Heart left ventricle (tissue), 16 donors: Measurements from ENCODE around the gene PRKCB. TPM values are rescaled to one million over a fixed set of nuclear protein-coding genes. Genes with fewer than 3 reads are reported as not detected.

Source experiments
- ATAC-seq, 4 donors: fragments of 200-7000 bp; cut with Tn5 transposase; one replicate each; pipeline ENCODE4 v1.9.1; 2020 to 2022; ENCODE audit warnings: moderate library complexity in 4 of 4, mild to moderate bottlenecking in 3 of 4, moderate number of reproducible peaks in 1 of 4
- DNase-seq, 5 donors: peaks; one replicate each; pipeline ENCODE4 v3.0.0-alpha.2; 2020
- H3K27ac ChIP-seq, 12 donors: fragments of 200-600 bp; sonication (generic) in 4 of 12; one replicate each; pipeline versions ENCODE4 v1.5.0 to v1.8.0; 2016 to 2022; ENCODE audit warnings: mild to moderate bottlenecking in 2 of 12
- H3K27me3 ChIP-seq, 9 donors: fragments of 200-600 bp; sonication (generic) in 2 of 9; one replicate each; pipeline versions ENCODE4 v1.5.1 to v1.8.0; 2016 to 2022; ENCODE audit warnings: mild to moderate bottlenecking in 3 of 9
- H3K36me3 ChIP-seq, 9 donors: fragments of 200-600 bp; sonication (generic) in 2 of 9; one replicate each; pipeline versions ENCODE4 v1.5.0 to v1.8.0; 2018 to 2022; ENCODE audit warnings: mild to moderate bottlenecking in 2 of 9
- H3K4me1 ChIP-seq, 12 donors: fragments of 200-600 bp; sonication (generic) in 4 of 12; one replicate each; pipeline versions ENCODE4 v1.5.0 to v1.8.0; 2016 to 2022; ENCODE audit warnings: mild to moderate bottlenecking in 3 of 12
- H3K4me3 ChIP-seq, 12 donors: fragments of 200-600 bp; sonication (generic) in 4 of 12; one replicate each; pipeline versions ENCODE4 v1.5.0 to v1.8.0; 2017 to 2022; ENCODE audit warnings: mild to moderate bottlenecking in 9 of 12, moderate library complexity in 4 of 12
- H3K9me3 ChIP-seq, 12 donors: fragments of 200-600 bp; sonication (generic) in 4 of 12; one replicate each; pipeline versions ENCODE4 v1.5.0 to v1.8.0; 2016 to 2022; ENCODE audit warnings: mild to moderate bottlenecking in 1 of 12
- POLR2A ChIP-seq, 2 donors: fragments of 450-650 bp; IDR thresholded peaks; one replicate each; pipeline ENCODE4 v1.6.1; 2017; ENCODE audit warnings: antibody characterized with exemption in 2 of 2, mild to moderate bottlenecking in 2 of 2, moderate library complexity in 2 of 2
- WGBS, 4 donors: extraction: QIAGEN DNeasy Blood & Tissue Kit in 2 of 4; methylation state at CpG; one replicate each; pipeline versions ENCODE4 v1.1.5 to v1.1.7; 2013 to 2018; 5-methylcytosine and 5-hydroxymethylcytosine counted together
- intact Hi-C, 10 donors: fragments of 100-400 bp; cut with DNase I; formaldehyde crosslinking; loops; one replicate each; pipeline versions ENCODE4 v1.11.1 to v1.14.2; 2022
- polyA plus RNA-seq, 2 donors: library from polyadenylated mRNA; stranded (reverse); fragments of 200-250 nt; gene quantifications; one replicate each; pipeline ENCODE4 v1.2.3, GENCODE V29; 2013
- total RNA-seq, 9 donors: library from RNA; depleted of rRNA in 2 of 9; stranded (reverse); fragments of >200 nt in 2 of 9; fragmentation: NEBNext Ultra II Directional in 3 of 9; extraction: Animal tissue kit (Norgen Biotek cat#: 25700) in 3 of 9; gene quantifications; one replicate each; pipeline versions ENCODE4 v1.1.0 to v1.2.4, GENCODE V29; 2016 to 2023
- TF ChIP-seq, protein P1 (sequence below), 12 donors: fragments of 200-600 bp; sonication (generic) in 4 of 12; IDR thresholded peaks; one replicate each; pipeline versions ENCODE4 v1.5.0 to v1.8.0; 2018 to 2022; ENCODE audit warnings: antibody characterized with exemption in 12 of 12, mild to moderate bottlenecking in 5 of 12
- donor health status: ischemic (EF 13 %, LVEDD 7.1; RV severe dilation, severe dysfunction).
- donor health status: healthy with polysubstance abuse.
- donor health status: DM: no; HTN: yes; CAD: no.
- donor health status: DM: no; HTN: no; CAD: no.
- donor health status: ischemic (EF 25% LVEDD 6.9; RV normal size, moderate dysfunction).
- donor health status: ischemic (EF 25% LVEDD 5.7; RV mildly dilated, moderate dysfunction).
- donor health status: healthy.
- donor health status: DM: yes; HTN: yes; CAD: no.
- donor health status: ischemic (EF 35%, LVEDD 5.7; RV mildly dilated, moderate dysfunction).
- donor health status: nonischemic (EF 11% LVEDD 7.7; RV severe dilation, severe dysfunction).
- donor health status: DM: yes; HTN: yes; CAD: no.
- donor health status: PGD.
- donor health status: ischemic (EF 29% LVEDD 5.4; RV normal size, mild dysfunction).
- donor health status: nonischemic (EF 23%, LVEDD 6.1; RV moderate dilation, normal function).

The PRKCB gene
- total and polyA plus RNA-seq, 11 donors, result 0.30 to 18.4 (median 1.7) TPM

DNA sequence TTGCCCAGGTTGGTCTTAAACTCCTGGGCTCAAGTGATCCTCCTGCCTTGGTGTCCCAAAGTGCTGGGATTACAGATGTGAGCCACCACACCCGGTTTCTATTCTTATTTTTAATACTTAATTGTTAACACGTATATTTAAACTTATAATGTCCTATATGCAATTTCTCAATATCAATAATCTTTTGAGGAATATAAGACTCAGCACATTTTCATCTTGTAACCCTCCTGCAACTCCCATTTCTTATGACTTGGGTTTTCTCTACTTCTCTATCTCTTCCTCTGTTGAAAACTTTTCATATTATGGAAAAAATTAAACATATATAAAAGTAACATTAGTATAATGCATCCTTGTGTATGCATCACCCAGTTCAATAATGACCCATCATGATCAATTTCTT is 150.7 kb downstream of the PRKCB start:
- Histone ChIP-seq H3K27me3 (no peaks in the 10 kb centered on the region), H3K36me3 (peaks cover 0 to 7% (median 0%) of the 10 kb centered on the region in 9 donors), H3K4me1 (no peaks in the 10 kb centered on the region), H3K4me3 (no peak overlapping the region), H3K9me3 (no peaks in the 10 kb centered on the region), H3K27ac (no peak overlapping the region)
- TF ChIP-seq, protein P1, sequence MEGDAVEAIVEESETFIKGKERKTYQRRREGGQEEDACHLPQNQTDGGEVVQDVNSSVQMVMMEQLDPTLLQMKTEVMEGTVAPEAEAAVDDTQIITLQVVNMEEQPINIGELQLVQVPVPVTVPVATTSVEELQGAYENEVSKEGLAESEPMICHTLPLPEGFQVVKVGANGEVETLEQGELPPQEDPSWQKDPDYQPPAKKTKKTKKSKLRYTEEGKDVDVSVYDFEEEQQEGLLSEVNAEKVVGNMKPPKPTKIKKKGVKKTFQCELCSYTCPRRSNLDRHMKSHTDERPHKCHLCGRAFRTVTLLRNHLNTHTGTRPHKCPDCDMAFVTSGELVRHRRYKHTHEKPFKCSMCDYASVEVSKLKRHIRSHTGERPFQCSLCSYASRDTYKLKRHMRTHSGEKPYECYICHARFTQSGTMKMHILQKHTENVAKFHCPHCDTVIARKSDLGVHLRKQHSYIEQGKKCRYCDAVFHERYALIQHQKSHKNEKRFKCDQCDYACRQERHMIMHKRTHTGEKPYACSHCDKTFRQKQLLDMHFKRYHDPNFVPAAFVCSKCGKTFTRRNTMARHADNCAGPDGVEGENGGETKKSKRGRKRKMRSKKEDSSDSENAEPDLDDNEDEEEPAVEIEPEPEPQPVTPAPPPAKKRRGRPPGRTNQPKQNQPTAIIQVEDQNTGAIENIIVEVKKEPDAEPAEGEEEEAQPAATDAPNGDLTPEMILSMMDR (IDR thresholded peaks at IDR 0.05), result no peak
- no peak for TF ChIP-seq POLR2A (IDR thresholded peaks at IDR 0.05)
- no peak for DNase-seq
- no peak for ATAC-seq
- intact Hi-C loops, result no loop called here
- 73 to 85% (median 77%) methylated on average over 2 of the region's 2 CpGs for WGBS, 4 donors

DNA sequence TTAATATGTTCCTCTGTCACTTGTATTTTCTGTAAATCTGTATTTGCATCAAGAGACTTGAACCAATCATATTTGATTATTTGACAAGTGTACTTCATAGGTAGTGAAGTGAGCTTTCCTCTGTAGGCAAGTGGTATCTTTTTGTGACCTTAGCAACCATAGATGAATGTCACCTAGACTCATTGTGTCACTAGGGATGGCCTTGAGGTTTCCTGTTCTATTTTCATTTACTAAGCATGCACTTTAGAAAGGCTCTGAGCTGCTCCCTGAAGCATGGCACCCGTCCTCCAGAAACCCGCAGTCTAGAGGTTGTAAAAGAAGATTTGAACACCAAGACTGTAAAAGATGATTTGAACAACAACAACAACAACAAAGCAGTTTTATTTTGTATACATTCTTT is 151.7 kb downstream of the PRKCB start:
- peaks cover 0 to 7% (median 0%) of the 10 kb centered on the region in 9 donors for H3K36me3 ChIP-seq
- intact Hi-C loops, result no loop called here
- no peak overlapping the region for H3K27ac ChIP-seq
- H3K4me1 ChIP-seq, result no peaks in the 10 kb centered on the region
- ATAC-seq (no peak), DNase-seq (no peak)
- H3K4me3 ChIP-seq, result no peak overlapping the region
- no peaks in the 10 kb centered on the region for H3K9me3 ChIP-seq
- WGBS, 4 donors, result 81 to 89% (median 85%) methylated on average over 2 of the region's 2 CpGs
- no peaks in the 10 kb centered on the region for H3K27me3 ChIP-seq
- TF ChIP-seq POLR2A (IDR thresholded peaks at IDR 0.05), result no peak
- TF ChIP-seq, protein P1 (IDR thresholded peaks at IDR 0.05), result no peak

DNA sequence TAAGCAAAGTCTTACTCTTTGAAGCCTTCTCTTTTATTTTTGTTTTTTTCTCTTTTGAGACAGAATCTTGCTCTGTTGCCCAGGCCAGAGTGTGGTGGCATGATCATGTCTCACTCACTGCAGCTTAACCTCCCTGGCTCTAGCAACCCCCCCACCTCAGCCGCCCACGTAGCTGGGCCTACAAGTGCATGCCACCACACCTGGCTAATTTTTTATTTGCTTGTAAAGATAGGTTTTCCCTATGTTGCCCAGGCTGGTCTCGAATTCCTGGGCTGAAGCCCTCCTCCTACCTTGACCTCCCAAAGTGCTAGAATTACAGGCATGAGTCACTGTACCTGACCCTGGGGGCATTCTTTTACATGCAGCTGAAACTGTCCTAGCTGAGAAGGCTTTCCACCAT is 154.7 kb downstream of the PRKCB start:
- no peaks in the 10 kb centered on the region for H3K4me1 ChIP-seq
- intact Hi-C loops, result no loop called here
- H3K36me3 ChIP-seq, result peaks cover 0 to 7% (median 0%) of the 10 kb centered on the region in 9 donors
- peaks cover 0 to 12% (median 0%) of the 10 kb centered on the region in 9 donors for H3K27me3 ChIP-seq
- H3K4me3 ChIP-seq, result no peak overlapping the region
- no peak overlapping the region for H3K27ac ChIP-seq
- no peak for ATAC-seq
- TF ChIP-seq, protein P1 (IDR thresholded peaks at IDR 0.05), result no peak
- TF ChIP-seq POLR2A (IDR thresholded peaks at IDR 0.05), result no peak
- no peaks in the 10 kb centered on the region for H3K9me3 ChIP-seq
- WGBS, 4 donors, result 87 to 90% (median 89%) methylated on average over 3 of the region's 3 CpGs
- DNase-seq, result no peak

DNA sequence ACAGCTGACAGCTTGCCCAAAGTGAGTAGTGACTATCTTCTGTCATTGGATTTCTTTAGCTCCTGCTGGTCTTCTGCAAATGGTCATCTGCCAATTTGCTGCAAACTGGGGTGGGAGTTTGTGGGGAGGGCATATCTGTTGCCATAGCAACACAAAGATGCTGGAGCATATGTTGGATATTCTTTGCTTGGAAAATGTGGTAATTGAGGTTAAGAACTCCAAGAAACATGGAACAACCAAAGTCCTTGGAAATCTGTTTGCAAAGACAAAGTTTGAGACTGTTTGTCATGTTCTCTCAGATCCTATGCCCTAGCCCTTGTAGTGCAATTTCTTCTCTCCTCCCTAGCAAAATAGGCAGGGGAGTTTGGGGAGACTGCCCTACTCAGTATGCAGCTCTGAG is 155.3 kb downstream of the PRKCB start:
- Histone ChIP-seq H3K27ac (no peak overlapping the region), H3K9me3 (no peaks in the 10 kb centered on the region), H3K27me3 (peaks cover 0 to 12% (median 0%) of the 10 kb centered on the region in 9 donors), H3K4me1 (no peaks in the 10 kb centered on the region), H3K36me3 (peaks cover 0 to 7% (median 0%) of the 10 kb centered on the region in 9 donors), H3K4me3 (no peak overlapping the region)
- TF ChIP-seq POLR2A (IDR thresholded peaks at IDR 0.05), result no peak
- TF ChIP-seq, protein P1 (IDR thresholded peaks at IDR 0.05), result no peak
- intact Hi-C loops, result no loop called here
- ATAC-seq, result no peak
- no peak for DNase-seq
